Embryonic facial prominence (tissue), 1 donor: ENCODE measurements around the gene HIVEP3.

ENCODE experiments used
- DNase-seq: peaks from one replicate; pipeline ENCODE4 v3.0.0-alpha.2; 2016; ENCODE audit errors: extremely low spot score

HIVEP3 gene

GRCh38 chr1:41874151-41874719, 44.5 kb downstream of the HIVEP3 start:
- DNase-seq = no peak

- DNase-seq = no peak
These were observed 46.6 kb downstream of the HIVEP3 start for GRCh38 chr1:41872074-41872473.

GRCh38 chr1:41870076-41870562, 48.6 kb downstream of the HIVEP3 start:
- DNase-seq = no peak

- DNase-seq = no peak
These were observed 50.3 kb downstream of the HIVEP3 start for GRCh38 chr1:41868241-41868998.

- no peak for DNase-seq
These were observed 52.4 kb downstream of the HIVEP3 start for GRCh38 chr1:41866285-41866684.

GRCh38 chr1:41864471-41865040, 54.2 kb downstream of the HIVEP3 start:
- DNase-seq = no peak

- DNase-seq = no peak
These were observed 55.0 kb downstream of the HIVEP3 start for GRCh38 chr1:41863718-41864117.

GRCh38 chr1:41862384-41863221, 56.1 kb downstream of the HIVEP3 start:
- DNase-seq = no peak

GRCh38 chr1:41861535-41862383, 57.0 kb downstream of the HIVEP3 start:
- no peak for DNase-seq

GRCh38 chr1:41860771-41861170, 58.0 kb downstream of the HIVEP3 start:
- no peak for DNase-seq

- no peak for DNase-seq
These were observed 58.5 kb downstream of the HIVEP3 start for GRCh38 chr1:41860214-41860613.

GRCh38 chr1:41859686-41860085, 59.0 kb downstream of the HIVEP3 start:
- no peak for DNase-seq

GRCh38 chr1:41856944-41857285, 61.8 kb downstream of the HIVEP3 start:
- no peak for DNase-seq

- no peak for DNase-seq
These were observed 62.4 kb downstream of the HIVEP3 start for GRCh38 chr1:41856151-41856943.

- no peak for DNase-seq
These were observed 63.0 kb downstream of the HIVEP3 start for GRCh38 chr1:41855713-41856112.

GRCh38 chr1:41853907-41854306, 64.8 kb downstream of the HIVEP3 start:
- no peak for DNase-seq

GRCh38 chr1:41852091-41852490, 66.6 kb downstream of the HIVEP3 start:
- no peak for DNase-seq

- no peak for DNase-seq
These were observed 67.1 kb downstream of the HIVEP3 start for GRCh38 chr1:41851589-41851988.

- DNase-seq = no peak
These were observed 68.7 kb downstream of the HIVEP3 start for GRCh38 chr1:41850029-41850428.

- no peak for DNase-seq
These were observed 69.4 kb downstream of the HIVEP3 start for GRCh38 chr1:41849211-41849759.
